GM12865 (cell line): Measurements from ENCODE around the gene SHANK3.

Experiments
- DNase-seq: peaks from one replicate; pipeline ENCODE4 v3.0.0; 2010; ENCODE audit warnings: low read depth
- H3K4me3 ChIP-seq: 2 replicates; pipeline ENCODE4 v1.5.1; 2011; ENCODE audit warnings: mild to moderate bottlenecking, low read depth, low read length, control low read depth
- CTCF ChIP-seq: IDR thresholded peaks from 2 replicates; pipeline ENCODE4 v1.5.1; 2011; ENCODE audit warnings: low read length, control low read depth, low read depth, inconsistent platforms; ENCODE audit not compliant: insufficient read depth; ENCODE audit errors: missing control alignments

The SHANK3 gene

GRCh38 chr22:50672471-50673230 is at the start of gene SHANK3:
TSS of gene SHANK3 (plus strand) at chr22:50672823.
- no peak for TF ChIP-seq CTCF
- DNase-seq: no peak
- no peak within 1 kb of the TSS for H3K4me3 ChIP-seq

- H3K4me3 ChIP-seq: no peak overlapping the region
- no peak for TF ChIP-seq CTCF
- DNase-seq: no peak
Measured at GRCh38 chr22:50624347-50625130, 48.1 kb upstream of the SHANK3 start.

- DNase-seq: no peak
- TF ChIP-seq CTCF: no peak
- no peak overlapping the region for H3K4me3 ChIP-seq
Measured at GRCh38 chr22:50625131-50625567, 47.5 kb upstream of the SHANK3 start.

GRCh38 chr22:50625568-50626313 is 46.9 kb upstream of the SHANK3 start:
- TF ChIP-seq CTCF: no peak
- H3K4me3 ChIP-seq: no peak overlapping the region
- no peak for DNase-seq

- DNase-seq: no peak
- no peak overlapping the region for H3K4me3 ChIP-seq
- TF ChIP-seq CTCF: no peak
Measured at GRCh38 chr22:50626314-50626849, 46.2 kb upstream of the SHANK3 start.

GRCh38 chr22:50626850-50627641 is 45.6 kb upstream of the SHANK3 start:
- peak overlapping the region; percentile 98 for H3K4me3 ChIP-seq
- no peak for DNase-seq
- TF ChIP-seq CTCF: no peak
